NB4 (cell line): Measurements from ENCODE around the gene TSC1.

Experiments
- DNase-seq: peaks from one replicate; pipeline ENCODE4 v3.0.0; 2010; ENCODE audit warnings: low read depth
- H3K4me3 ChIP-seq: one replicate; pipeline ENCODE4 v1.5.1; 2011; ENCODE audit warnings: mild to moderate bottlenecking, low read depth, low read length, moderate library complexity
- MYC ChIP-seq: IDR thresholded peaks from 2 replicates; pipeline ENCODE4 v1.6.1; 2011; ENCODE audit warnings: low read depth, low read length
- POLR2A ChIP-seq: IDR thresholded peaks from 2 replicates; pipeline ENCODE4 v1.6.1; 2011; ENCODE audit warnings: mild to moderate bottlenecking; ENCODE audit not compliant: insufficient read length; ENCODE audit errors: extremely low read depth
- TF ChIP-seq, protein P1 (sequence below): IDR thresholded peaks from one replicate; pipeline ENCODE4 v1.5.1; 2012; ENCODE audit warnings: low read depth, low read length
- TF ChIP-seq, protein P2 (sequence below): IDR thresholded peaks from 2 replicates; pipeline ENCODE4 v1.6.1; 2011; ENCODE audit warnings: low read depth, low read length

Gene TSC1

DNA sequence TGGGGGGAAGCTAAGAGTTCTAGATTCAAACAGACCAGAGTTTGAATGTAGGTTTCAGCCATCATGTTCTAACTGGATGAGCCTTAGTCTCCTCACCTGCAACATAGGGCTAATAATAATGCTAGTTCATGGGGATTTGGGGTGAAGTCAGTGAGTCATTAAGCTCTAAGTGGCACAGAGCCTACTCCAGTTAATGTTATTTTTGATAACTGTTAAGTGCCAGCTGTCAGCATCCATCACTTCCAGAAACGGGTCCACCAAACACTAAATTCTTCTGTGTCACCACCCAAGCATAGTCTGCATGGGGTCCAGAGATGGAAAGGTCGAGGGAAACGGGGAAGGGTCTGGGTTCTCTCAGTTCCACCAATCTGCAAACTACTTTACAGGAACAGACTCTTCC is 1.8 kb upstream of the TSC1 start:
- TF ChIP-seq POLR2A (no peak), MYC (no peak)
- TF ChIP-seq, protein P1, sequence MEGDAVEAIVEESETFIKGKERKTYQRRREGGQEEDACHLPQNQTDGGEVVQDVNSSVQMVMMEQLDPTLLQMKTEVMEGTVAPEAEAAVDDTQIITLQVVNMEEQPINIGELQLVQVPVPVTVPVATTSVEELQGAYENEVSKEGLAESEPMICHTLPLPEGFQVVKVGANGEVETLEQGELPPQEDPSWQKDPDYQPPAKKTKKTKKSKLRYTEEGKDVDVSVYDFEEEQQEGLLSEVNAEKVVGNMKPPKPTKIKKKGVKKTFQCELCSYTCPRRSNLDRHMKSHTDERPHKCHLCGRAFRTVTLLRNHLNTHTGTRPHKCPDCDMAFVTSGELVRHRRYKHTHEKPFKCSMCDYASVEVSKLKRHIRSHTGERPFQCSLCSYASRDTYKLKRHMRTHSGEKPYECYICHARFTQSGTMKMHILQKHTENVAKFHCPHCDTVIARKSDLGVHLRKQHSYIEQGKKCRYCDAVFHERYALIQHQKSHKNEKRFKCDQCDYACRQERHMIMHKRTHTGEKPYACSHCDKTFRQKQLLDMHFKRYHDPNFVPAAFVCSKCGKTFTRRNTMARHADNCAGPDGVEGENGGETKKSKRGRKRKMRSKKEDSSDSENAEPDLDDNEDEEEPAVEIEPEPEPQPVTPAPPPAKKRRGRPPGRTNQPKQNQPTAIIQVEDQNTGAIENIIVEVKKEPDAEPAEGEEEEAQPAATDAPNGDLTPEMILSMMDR: no peak
- TF ChIP-seq, protein P2, sequence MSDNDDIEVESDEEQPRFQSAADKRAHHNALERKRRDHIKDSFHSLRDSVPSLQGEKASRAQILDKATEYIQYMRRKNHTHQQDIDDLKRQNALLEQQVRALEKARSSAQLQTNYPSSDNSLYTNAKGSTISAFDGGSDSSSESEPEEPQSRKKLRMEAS: no peak
- no peak overlapping the region for H3K4me3 ChIP-seq
- DNase-seq: no peak

DNA sequence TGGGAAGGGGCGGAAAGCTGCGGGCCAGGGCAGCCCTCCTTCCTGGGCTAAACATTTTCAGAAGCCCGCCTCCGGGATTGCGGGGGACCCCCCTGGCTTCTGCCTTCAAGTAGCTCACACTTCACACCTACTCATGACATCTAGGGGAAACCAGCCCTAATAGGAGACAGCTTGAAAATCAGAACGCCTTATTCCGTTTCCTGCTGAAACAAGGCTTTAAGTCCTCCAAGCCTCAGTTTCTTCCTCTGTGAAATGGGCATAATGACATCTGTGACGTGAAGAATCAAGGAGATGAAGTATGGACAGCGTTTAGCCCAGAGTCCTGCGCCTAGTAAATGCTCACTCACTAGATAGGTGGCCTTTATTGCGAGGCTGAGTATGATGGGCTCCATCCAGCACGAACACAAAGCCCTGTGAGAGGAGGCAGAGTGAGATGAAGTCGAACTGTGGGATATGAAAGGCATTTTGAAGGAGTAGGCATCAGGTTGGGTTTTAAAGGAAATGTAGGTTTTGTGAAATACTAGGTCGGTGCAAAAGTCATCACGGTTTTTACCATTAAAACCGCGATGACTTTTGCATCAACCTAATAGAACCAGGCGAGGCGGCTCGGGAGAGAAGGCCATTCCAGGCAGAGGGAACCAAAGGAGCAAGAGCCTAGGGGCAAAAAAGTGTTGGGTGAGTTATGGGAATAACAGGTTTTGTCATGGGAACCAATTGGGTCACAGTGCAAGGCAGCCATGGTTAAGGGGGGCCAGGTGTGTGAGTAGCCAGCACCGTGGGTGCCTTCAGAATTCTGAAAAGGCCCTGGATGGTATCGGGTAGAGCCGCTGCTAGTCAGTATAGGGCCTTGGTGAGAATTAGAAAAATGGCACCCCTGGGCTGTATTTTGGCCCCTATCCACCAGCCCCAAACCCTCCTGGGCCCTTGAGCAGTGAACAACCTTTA is 1.0 kb upstream of the TSC1 start:
- no peak for DNase-seq
- peak overlapping the region; percentile 53 for H3K4me3 ChIP-seq
- TF ChIP-seq, protein P2: no peak
- TF ChIP-seq, protein P1: no peak
- no peak for TF ChIP-seq MYC
- TF ChIP-seq POLR2A: no peak

DNA sequence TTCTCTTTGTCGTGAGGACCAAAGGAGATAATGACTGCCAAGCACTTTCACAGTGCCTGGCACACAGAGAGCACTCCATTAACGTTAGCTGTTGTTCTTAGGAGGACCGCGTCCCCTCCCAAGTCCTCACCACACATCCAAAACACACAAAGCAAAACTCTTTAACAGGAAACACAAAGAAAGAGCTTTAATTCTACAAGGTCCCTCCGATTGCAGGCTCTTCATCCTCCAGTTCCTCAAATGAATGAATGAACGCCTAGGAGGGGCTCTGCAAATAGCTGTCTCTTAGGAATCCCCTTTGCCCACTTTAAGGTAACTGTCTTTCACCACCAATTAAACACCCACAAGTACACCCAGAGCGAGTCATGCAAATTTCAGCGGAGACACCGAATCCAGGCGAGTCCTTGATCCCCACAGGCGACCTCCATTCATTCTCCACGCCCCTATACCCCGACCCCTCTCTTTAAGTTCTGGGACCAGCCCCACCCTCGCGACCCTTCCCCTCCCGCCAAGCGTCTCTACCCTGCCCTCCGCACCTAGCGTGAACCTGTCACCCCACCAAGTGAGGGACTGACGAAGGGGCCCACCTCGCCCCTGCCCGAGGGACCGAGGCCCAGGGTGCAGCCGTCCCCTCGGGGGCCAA is 644 bp downstream of the TSC1 start:
- no peak for TF ChIP-seq MYC
- TF ChIP-seq, protein P2: no peak
- peak overlapping the region; percentile 81 for H3K4me3 ChIP-seq
- peak; percentile 48 for DNase-seq

DNA sequence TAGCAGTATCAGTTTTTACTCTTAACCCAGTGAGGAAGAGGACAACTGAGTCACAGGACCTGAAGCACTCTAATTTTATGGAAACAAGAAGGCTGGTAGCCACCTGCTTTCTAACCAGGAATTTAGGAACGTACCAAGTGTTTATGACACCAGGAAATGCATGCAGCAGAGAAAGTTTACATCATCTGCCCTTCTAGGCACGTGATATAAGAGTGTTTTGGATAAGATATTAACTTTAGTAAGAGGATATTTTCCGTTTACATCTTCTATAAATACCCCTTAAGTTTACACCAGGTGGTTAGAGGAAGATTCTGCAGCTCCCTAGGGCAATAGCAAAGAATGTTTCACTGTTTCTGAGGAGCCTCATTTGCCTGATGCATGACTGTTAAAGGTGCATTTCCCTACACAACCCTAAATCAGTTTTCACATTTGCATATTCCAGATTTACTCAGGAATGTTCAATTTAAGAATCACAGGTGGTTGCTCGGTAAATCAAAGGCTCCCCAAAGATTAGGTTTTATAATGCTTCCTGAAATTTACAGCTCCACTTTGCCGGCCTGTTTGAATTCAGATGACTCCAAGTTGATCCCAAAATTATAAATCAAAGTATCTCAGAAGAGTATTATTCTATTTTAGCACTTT is 1.8 kb downstream of the TSC1 start:
- no peak for DNase-seq
- H3K4me3 ChIP-seq: peak overlapping the region; percentile 81
- TF ChIP-seq POLR2A: no peak
- TF ChIP-seq, protein P1: no peak
- no peak for TF ChIP-seq MYC
- TF ChIP-seq, protein P2: no peak

DNA sequence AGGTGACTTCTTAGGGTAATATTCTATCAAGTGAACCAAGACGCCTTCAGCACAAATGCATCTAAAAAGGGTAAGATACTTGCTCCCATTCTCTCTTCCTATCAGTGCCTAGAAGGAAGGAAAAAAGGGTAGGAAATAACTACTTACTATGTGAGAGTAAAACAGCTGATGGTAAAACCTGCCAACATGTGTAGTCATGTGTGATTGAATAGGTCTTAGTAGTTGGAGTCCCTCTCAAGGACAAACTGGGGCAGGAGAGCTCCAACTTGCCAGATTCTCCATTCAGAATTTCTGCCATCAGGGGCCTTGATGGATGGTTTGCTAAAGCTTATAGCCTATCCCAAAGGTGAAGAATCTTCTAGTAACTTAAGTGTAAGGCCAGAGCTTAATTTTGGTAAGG is 5.2 kb downstream of the TSC1 start:
- DNase-seq: no peak
- H3K4me3 ChIP-seq: no peak overlapping the region
- TF ChIP-seq, protein P2: no peak
- TF ChIP-seq POLR2A: no peak
- TF ChIP-seq, protein P1: no peak
- TF ChIP-seq MYC: no peak

DNA sequence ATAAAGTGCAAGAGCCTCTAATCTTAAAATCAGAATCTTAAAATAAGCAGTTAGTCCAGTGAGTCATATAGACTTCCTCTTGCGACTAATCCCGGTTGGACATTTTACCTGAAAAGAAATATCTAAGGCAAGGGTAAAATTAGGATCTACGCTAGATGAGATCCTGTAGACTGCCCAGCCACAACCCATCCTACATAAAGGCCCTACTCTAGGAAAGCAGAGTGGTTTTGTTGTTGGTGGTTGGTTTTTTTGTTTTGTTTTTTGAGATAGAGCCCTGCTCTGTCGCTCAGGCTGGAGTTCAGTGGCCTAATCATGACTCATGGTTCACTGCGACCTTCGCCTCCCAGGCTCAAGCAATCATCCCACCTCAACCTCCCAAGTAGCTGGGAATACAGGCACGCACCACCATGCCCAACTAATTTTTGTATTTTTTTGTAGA is 6.9 kb downstream of the TSC1 start:
- peak; percentile 40 for DNase-seq
- H3K4me3 ChIP-seq: no peak overlapping the region
- TF ChIP-seq, protein P2: no peak
- TF ChIP-seq POLR2A (no peak), MYC (no peak)
- TF ChIP-seq, protein P1: no peak
